MM.1S (cell line): ENCODE measurements around the gene SLC37A1.

Experiments used
- DNase-seq: peaks from one replicate; pipeline ENCODE4 v3.0.0-alpha.2; 2015
- H2AFZ ChIP-seq: fragments of 300-600 bp; sonication (generic); 2 replicates; pipeline ENCODE4 v1.6.0; 2016; ENCODE audit warnings: antibody characterized with exemption, low read length
- H3F3A ChIP-seq: fragments of 300-600 bp; sonication (generic); 2 replicates; pipeline ENCODE4 v1.6.1; 2016; ENCODE audit warnings: mild to moderate bottlenecking, antibody characterized with exemption, low read length, moderate library complexity, mixed read lengths; ENCODE audit not compliant: insufficient read depth
- H3K27ac ChIP-seq: fragments of 300-600 bp; sonication (generic); 2 replicates; pipeline ENCODE4 v1.5.1; 2016; ENCODE audit warnings: mild to moderate bottlenecking, low read length
- H3K27me3 ChIP-seq: fragments of 300-600 bp; sonication (generic); replicated peaks from 2 replicates; pipeline ENCODE4 v1.6.0; 2016; ENCODE audit warnings: low read length; ENCODE audit not compliant: insufficient read depth
- H3K36me3 ChIP-seq: fragments of 300-600 bp; sonication (generic); replicated peaks from 2 replicates; pipeline ENCODE4 v1.6.1; 2016; ENCODE audit warnings: mild to moderate bottlenecking, low read length, mixed read lengths; ENCODE audit not compliant: insufficient read depth
- H3K4me1 ChIP-seq: fragments of 300-600 bp; sonication (generic); 2 replicates; pipeline ENCODE4 v1.6.1; 2016; ENCODE audit warnings: low read length, mixed read lengths
- H3K4me2 ChIP-seq: fragments of 300-600 bp; sonication (generic); 2 replicates; pipeline ENCODE4 v1.6.0; 2016; ENCODE audit warnings: low read depth, low read length
- H3K4me3 ChIP-seq: fragments of 300-600 bp; sonication (generic); 2 replicates; pipeline ENCODE4 v1.5.1; 2016; ENCODE audit warnings: low read length, mixed read lengths
- H3K79me2 ChIP-seq: fragments of 300-600 bp; sonication (generic); 2 replicates; pipeline ENCODE4 v1.6.1; 2016; ENCODE audit warnings: mixed run types, low read length, mixed read lengths
- H3K9ac ChIP-seq: fragments of 300-600 bp; sonication (generic); 2 replicates; pipeline ENCODE4 v1.6.1; 2016; ENCODE audit warnings: low read length, mixed read lengths
- H3K9me2 ChIP-seq: fragments of 300-600 bp; sonication (generic); replicated peaks from 2 replicates; pipeline ENCODE4 v1.6.1; 2016; ENCODE audit warnings: mild to moderate bottlenecking, low read length, mixed read lengths; ENCODE audit not compliant: insufficient read depth
- H3K9me3 ChIP-seq: fragments of 300-600 bp; sonication (generic); replicated peaks from 2 replicates; pipeline ENCODE4 v1.6.1; 2016; ENCODE audit warnings: mild to moderate bottlenecking, low read length, mixed read lengths; ENCODE audit not compliant: insufficient read depth
- H4K20me1 ChIP-seq: fragments of 300-600 bp; sonication (generic); 2 replicates; pipeline ENCODE4 v1.6.1; 2016; ENCODE audit warnings: mild to moderate bottlenecking, low read length, moderate library complexity, mixed read lengths; ENCODE audit not compliant: insufficient read depth
- CTCF ChIP-seq: fragments of 300-600 bp; sonication (generic); IDR thresholded peaks from 2 replicates; pipeline ENCODE4 v1.5.1; 2016; ENCODE audit warnings: antibody characterized with exemption, low read length, mixed read lengths
- EZH2 ChIP-seq: fragments of 300-600 bp; sonication (generic); optimal IDR thresholded peaks from 2 replicates; pipeline ENCODE3; 2017; ENCODE audit warnings: low read depth, mild to moderate bottlenecking, antibody characterized with exemption, low read length, mixed read lengths
- EZH2phosphoT487 ChIP-seq: fragments of 300-600 bp; sonication (generic); IDR thresholded peaks from 2 replicates; pipeline ENCODE4 v1.6.1; 2018; ENCODE audit warnings: antibody characterized with exemption, low read length

SLC37A1 gene

GRCh38 chr21:42566524-42567213 is 53.0 kb downstream of the SLC37A1 start:
- H3K4me2 ChIP-seq = no peak overlapping the region
- DNase-seq = no peak
- H3K4me1 ChIP-seq = no peaks in the 10 kb centered on the region
- no peaks in the 10 kb centered on the region for H3K9me2 ChIP-seq
- no peaks in the 10 kb centered on the region for H3F3A ChIP-seq
- no peaks in the 10 kb centered on the region for H3K79me2 ChIP-seq
- H3K27ac ChIP-seq = no peak overlapping the region
- H4K20me1 ChIP-seq = 0 out of 2 replicates have a peak, but pooled peaks cover 4% of the 10 kb centered on the region
- peaks cover 99% of the 10 kb centered on the region for H3K27me3 ChIP-seq
- H2AFZ ChIP-seq = no peak overlapping the region
- no peak overlapping the region for H3K9ac ChIP-seq
- H3K4me3 ChIP-seq = no peak overlapping the region
- H3K36me3 ChIP-seq = no peaks in the 10 kb centered on the region
- TF ChIP-seq EZH2phosphoT487 (no peak), CTCF (no peak), EZH2 (no peak)
- no peaks in the 10 kb centered on the region for H3K9me3 ChIP-seq

GRCh38 chr21:42567214-42567555 is 53.5 kb downstream of the SLC37A1 start:
- H3K27ac ChIP-seq = no peak overlapping the region

GRCh38 chr21:42567861-42568260 is 54.2 kb downstream of the SLC37A1 start:
- Histone ChIP-seq H3K79me2 (no peaks in the 10 kb centered on the region), H3K9me3 (no peaks in the 10 kb centered on the region), H3K27me3 (peaks cover 99% of the 10 kb centered on the region), H3K36me3 (no peaks in the 10 kb centered on the region), H3K9me2 (no peaks in the 10 kb centered on the region), H3K4me2 (no peak overlapping the region), H2AFZ (no peak overlapping the region), H3K9ac (no peak overlapping the region), H3K27ac (no peak overlapping the region), H3K4me1 (no peaks in the 10 kb centered on the region), H4K20me1 (0 out of 2 replicates have a peak, but pooled peaks cover 4% of the 10 kb centered on the region), H3K4me3 (no peak overlapping the region), H3F3A (no peaks in the 10 kb centered on the region)
- TF ChIP-seq EZH2 (no peak), EZH2phosphoT487 (no peak), CTCF (no peak)
- DNase-seq = no peak

More at GRCh38 chr21:42567214-42567555, 53.5 kb downstream of the SLC37A1 start:
- Histone ChIP-seq H3K36me3 (no peaks in the 10 kb centered on the region), H3K79me2 (no peaks in the 10 kb centered on the region), H3K4me3 (no peak overlapping the region), H3K4me1 (no peaks in the 10 kb centered on the region), H3K9ac (no peak overlapping the region), H3F3A (no peaks in the 10 kb centered on the region), H2AFZ (no peak overlapping the region), H4K20me1 (0 out of 2 replicates have a peak, but pooled peaks cover 4% of the 10 kb centered on the region), H3K4me2 (no peak overlapping the region), H3K9me3 (no peaks in the 10 kb centered on the region), H3K27me3 (peaks cover 99% of the 10 kb centered on the region), H3K9me2 (no peaks in the 10 kb centered on the region)
- TF ChIP-seq EZH2 (no peak), EZH2phosphoT487 (no peak), CTCF (no peak)
- DNase-seq = no peak
